Testis (tissue), 3 donors: ENCODE results near the gene PLCL1. TPM values are rescaled to one million over a fixed set of nuclear protein-coding genes. Genes with fewer than 3 reads are reported as not detected.
A peak's percentile ranks its signal among the peaks of the same experiment; 100 is the strongest.

Experiments
- DNase-seq: peaks from one replicate; pipeline ENCODE4 v3.0.0-alpha.2; 2019
- H3K27ac ChIP-seq, 2 donors: fragments of 200-600 bp; sonication (generic); one replicate each; pipeline ENCODE4 v1.5.1; 2019
- H3K27me3 ChIP-seq: fragments of 200-600 bp; sonication (generic); one replicate; pipeline ENCODE4 v1.5.1; 2019
- H3K36me3 ChIP-seq: fragments of 200-600 bp; sonication (generic); one replicate; pipeline ENCODE4 v1.5.1; 2017; ENCODE audit warnings: low read depth; ENCODE audit errors: missing control alignments
- H3K4me1 ChIP-seq: fragments of 200-600 bp; sonication (generic); one replicate; pipeline ENCODE4 v1.5.1; 2019
- H3K4me3 ChIP-seq, 2 donors: fragments of 200-600 bp; sonication (generic); one replicate each; pipeline ENCODE4 v1.5.1; 2017 to 2019
- H3K9me3 ChIP-seq: fragments of 200-600 bp; sonication (generic); one replicate; pipeline ENCODE4 v1.5.1; 2017
- CTCF ChIP-seq, 3 experiments: fragments of 450-650 bp in 2 of 3; fragments of 200-600 bp in 1 of 3; sonication (generic) in 1 of 3; IDR thresholded peaks; one replicate each; pipeline ENCODE4 v1.5.1; 2016 to 2019; ENCODE audit warnings: antibody characterized with exemption in 3 of 3, mild to moderate bottlenecking in 2 of 3, moderate library complexity in 1 of 3
- POLR2A ChIP-seq: fragments of 450-650 bp; IDR thresholded peaks from one replicate; pipeline ENCODE4 v1.6.1; 2017; ENCODE audit warnings: antibody characterized with exemption, mild to moderate bottlenecking, moderate library complexity
- WGBS, 2 donors: methylation state at CpG; one replicate each; pipeline ENCODE4 v1.1.5; 2018; 5-methylcytosine and 5-hydroxymethylcytosine counted together
- intact Hi-C: fragments of 100-400 bp; cut with DNase I; formaldehyde crosslinking; loops from one replicate; pipeline ENCODE4 v1.15.1; 2023; ENCODE audit warnings: low total_unique reads
- polyA plus RNA-seq: library from polyadenylated mRNA; stranded (reverse); fragments of 350-450 nt; fragmentation: Illumina TruSeq; extraction: RNeasy Lipid Tissue Mini Kit (QIAGEN cat#74804); gene quantifications from one replicate; pipeline ENCODE4 v1.2.3, GENCODE V29; 2014; ENCODE audit warnings: low read depth, low replicate concordance; ENCODE audit not compliant: insufficient read depth
- total RNA-seq, 2 donors: library from RNA; depleted of rRNA; stranded (reverse); fragments of >200 nt; gene quantifications; one replicate each; pipeline ENCODE4 v1.2.3, GENCODE V29; 2016

The PLCL1 gene
- total and polyA plus RNA-seq, 3 donors from 2014 or later: 2.1 to 2.6 (median 2.4) TPM

DNA sequence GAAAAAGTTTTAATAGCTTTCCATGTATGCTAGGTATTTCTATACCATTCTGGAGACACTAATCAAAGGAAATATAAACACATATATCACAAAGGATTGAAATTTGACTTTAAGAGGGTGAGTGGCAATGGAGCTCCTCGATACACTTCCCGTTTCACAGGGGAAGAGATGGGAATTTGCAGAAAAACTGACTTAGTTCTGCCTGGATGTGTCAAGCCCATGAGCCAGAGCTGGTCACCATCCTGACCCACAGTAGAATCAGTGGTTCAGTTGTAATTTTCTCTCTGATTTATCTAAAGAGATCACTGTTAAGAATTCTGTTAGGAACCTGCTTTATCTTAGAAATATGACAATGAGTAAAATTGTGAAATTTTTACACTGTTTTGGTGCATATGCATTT lies 34.2 kb downstream of the PLCL1 start:
- Histone ChIP-seq H3K27ac (peak overlapping the region in 1 of 2 donors; percentile 45), H3K4me1 (no peaks in the 10 kb centered on the region), H3K27me3 (no peaks in the 10 kb centered on the region), H3K9me3 (no peaks in the 10 kb centered on the region), H3K36me3 (no peaks in the 10 kb centered on the region), H3K4me3 (no peak overlapping the region)
- intact Hi-C loops: no loop called here
- WGBS, 2 donors: 64 to 71% methylated on average over 2 of the region's 2 CpGs
- DNase-seq: no peak
- TF ChIP-seq POLR2A (no peak), CTCF (IDR thresholded peaks at IDR 0.05) (no peak)

DNA sequence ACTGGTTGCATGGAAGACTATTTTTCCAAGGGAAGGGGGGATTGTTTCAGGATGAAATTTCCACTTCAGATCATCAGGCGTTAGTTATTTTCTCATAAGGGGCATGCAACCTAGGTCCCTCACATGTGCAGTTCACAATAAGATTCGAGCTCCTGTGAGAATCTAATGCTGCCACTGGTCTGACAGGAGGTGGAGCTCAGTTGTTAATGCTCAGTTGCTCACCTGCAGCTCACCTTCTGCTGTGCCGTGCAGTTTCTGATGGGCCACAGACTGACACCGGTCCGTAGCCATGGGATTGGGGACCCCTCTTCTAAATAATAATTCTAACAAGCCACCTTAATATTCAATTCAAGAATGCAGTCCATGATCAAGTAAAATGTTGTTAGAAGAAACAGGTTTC lies 34.9 kb downstream of the PLCL1 start:
- H3K9me3 ChIP-seq: no peaks in the 10 kb centered on the region
- intact Hi-C loops: no loop called here
- TF ChIP-seq CTCF (IDR thresholded peaks at IDR 0.05) (no peak), POLR2A (no peak)
- no peaks in the 10 kb centered on the region for H3K4me1 ChIP-seq
- no peak for DNase-seq
- no peak overlapping the region for H3K4me3 ChIP-seq
- H3K27ac ChIP-seq: no peak overlapping the region
- no peaks in the 10 kb centered on the region for H3K27me3 ChIP-seq
- WGBS, 2 donors: 72 to 78% methylated on average over 5 of the region's 5 CpGs
- no peaks in the 10 kb centered on the region for H3K36me3 ChIP-seq

- Histone ChIP-seq H3K4me3 (no peak overlapping the region), H3K9me3 (no peaks in the 10 kb centered on the region), H3K4me1 (no peaks in the 10 kb centered on the region), H3K27ac (no peak overlapping the region), H3K36me3 (no peaks in the 10 kb centered on the region), H3K27me3 (no peaks in the 10 kb centered on the region)
- DNase-seq: no peak
- intact Hi-C loops: no loop called here
- TF ChIP-seq POLR2A (no peak), CTCF (IDR thresholded peaks at IDR 0.05) (no peak)
Measured at GRCh38 chr2:197839856-197840255, 35.5 kb downstream of the PLCL1 start.

DNA sequence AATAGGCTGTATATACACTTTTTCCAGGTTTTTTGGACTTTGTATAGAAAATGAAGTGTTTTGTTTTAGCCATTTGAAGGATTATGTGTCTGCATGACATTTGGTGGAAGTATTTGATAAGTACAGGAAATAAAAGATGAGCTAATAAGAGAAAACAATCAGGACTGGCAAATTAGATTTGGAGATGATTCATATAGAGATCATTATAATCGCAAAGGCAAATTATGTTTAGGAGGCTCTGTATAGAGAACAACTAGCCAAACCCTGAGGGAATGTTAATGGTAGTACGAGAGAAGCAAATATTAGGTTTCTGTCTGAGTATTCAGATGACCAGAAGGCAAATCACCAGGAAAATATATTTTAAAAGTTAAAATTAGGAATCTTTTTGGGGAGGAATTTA lies 41.7 kb downstream of the PLCL1 start:
- no peak overlapping the region for H3K27ac ChIP-seq
- WGBS, 2 donors: 88 to 91% methylated on average over 2 of the region's 2 CpGs

More for the DNA sequence above, 41.7 kb downstream of the PLCL1 start:
- no peaks in the 10 kb centered on the region for H3K36me3 ChIP-seq
- no peak overlapping the region for H3K4me3 ChIP-seq
- no peak for DNase-seq
- no peaks in the 10 kb centered on the region for H3K9me3 ChIP-seq
- intact Hi-C loops: no loop called here
- H3K4me1 ChIP-seq: no peaks in the 10 kb centered on the region
- TF ChIP-seq POLR2A (no peak), CTCF (IDR thresholded peaks at IDR 0.05) (no peak)
- H3K27me3 ChIP-seq: no peaks in the 10 kb centered on the region
